ENCODE results near the gene SSRP1. TPM values are rescaled to one million over a fixed set of nuclear protein-coding genes. Genes with fewer than 3 reads are reported as not detected.

Gene SSRP1
- total RNA-seq, 1 donor from 2014 or later: 85.4 TPM

DNA sequence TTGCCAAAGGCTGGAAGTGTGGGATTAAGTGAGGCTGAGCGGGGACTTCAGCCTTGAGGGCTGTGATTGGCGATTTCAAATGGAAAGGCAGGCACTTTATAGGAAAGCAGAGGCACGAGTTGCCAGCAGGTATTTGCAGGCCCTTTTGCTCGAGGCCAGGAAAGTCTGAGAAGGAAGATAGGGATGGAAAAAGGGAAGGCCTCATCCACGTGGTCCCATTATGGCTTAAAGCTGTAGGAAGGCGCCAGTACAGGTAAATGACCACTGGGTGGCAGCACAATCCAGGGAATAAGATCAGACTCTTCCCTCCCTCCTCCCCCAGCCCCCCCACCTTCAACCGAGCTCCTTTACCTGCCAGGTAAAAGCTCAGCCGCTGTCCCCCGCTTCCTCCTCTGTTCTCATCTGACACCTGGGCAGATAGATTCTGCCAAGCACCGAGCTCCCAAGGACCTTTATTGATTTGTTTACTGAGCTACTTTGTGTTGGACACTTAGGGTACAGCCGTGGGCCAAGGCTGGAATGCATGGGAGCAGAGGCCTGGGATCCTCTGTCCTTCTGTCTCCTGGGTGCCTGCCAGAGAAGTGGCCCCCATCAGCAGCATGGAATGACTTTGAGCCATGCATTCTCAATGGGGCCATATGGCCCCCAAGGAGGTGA is 10.0 kb upstream of the SSRP1 start:
- no peaks in the 10 kb centered on the region for H3K36me3 ChIP-seq
- no peak overlapping the region for H3K27ac ChIP-seq
- H3K9me3 ChIP-seq: no peaks in the 10 kb centered on the region
- H3K4me1 ChIP-seq: peaks cover 7% of the 10 kb centered on the region
- no peak for DNase-seq (ENCODE audit: extremely low spot score in 2 of 2)
- no peak for TF ChIP-seq POLR2A (IDR thresholded peaks at IDR 0.05)
- TF ChIP-seq, protein P1, sequence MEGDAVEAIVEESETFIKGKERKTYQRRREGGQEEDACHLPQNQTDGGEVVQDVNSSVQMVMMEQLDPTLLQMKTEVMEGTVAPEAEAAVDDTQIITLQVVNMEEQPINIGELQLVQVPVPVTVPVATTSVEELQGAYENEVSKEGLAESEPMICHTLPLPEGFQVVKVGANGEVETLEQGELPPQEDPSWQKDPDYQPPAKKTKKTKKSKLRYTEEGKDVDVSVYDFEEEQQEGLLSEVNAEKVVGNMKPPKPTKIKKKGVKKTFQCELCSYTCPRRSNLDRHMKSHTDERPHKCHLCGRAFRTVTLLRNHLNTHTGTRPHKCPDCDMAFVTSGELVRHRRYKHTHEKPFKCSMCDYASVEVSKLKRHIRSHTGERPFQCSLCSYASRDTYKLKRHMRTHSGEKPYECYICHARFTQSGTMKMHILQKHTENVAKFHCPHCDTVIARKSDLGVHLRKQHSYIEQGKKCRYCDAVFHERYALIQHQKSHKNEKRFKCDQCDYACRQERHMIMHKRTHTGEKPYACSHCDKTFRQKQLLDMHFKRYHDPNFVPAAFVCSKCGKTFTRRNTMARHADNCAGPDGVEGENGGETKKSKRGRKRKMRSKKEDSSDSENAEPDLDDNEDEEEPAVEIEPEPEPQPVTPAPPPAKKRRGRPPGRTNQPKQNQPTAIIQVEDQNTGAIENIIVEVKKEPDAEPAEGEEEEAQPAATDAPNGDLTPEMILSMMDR (IDR thresholded peaks at IDR 0.05): peak; percentile 23 to 67 (median 54)
- no peak for TF ChIP-seq POLR2AphosphoS5 (IDR thresholded peaks at IDR 0.05; ENCODE audit: insufficient read depth in 1 of 2, low read depth in 1 of 2)
- intact Hi-C loops (cut with DNase I): loop anchor here (10.0 kb wide), 2 partner anchors 149 to 179 kb away; no protein-coding TSS in a partner anchor
- no peak overlapping the region for H3K4me3 ChIP-seq
- H3K27me3 ChIP-seq: no peaks in the 10 kb centered on the region

DNA sequence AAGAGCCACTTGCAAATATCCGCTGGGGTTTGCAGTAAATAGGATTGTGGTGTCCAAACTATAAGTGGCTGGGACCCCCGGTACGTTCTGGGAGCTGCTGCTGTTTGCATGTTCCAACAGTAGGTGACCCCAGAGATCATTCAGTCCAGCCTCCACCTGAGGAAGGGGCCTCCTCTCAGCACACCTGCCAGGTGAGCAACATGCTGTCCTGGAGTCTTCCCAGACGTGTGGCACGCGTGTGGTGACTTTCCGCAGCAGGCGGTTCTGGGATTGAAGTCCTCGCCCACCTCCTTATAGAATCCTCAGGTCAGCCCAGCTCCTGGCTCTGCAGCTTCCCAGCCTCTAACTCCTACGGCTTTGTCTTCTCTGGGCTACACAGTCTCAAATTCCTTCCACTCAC is 9.1 kb upstream of the SSRP1 start:
- no peak overlapping the region for H3K27ac ChIP-seq
- H3K4me1 ChIP-seq: peaks cover 6% of the 10 kb centered on the region
- H3K36me3 ChIP-seq: no peaks in the 10 kb centered on the region
- no peaks in the 10 kb centered on the region for H3K9me3 ChIP-seq
- TF ChIP-seq, protein P1 (IDR thresholded peaks at IDR 0.05): no peak
- intact Hi-C loops (cut with DNase I): loop anchor here (10.0 kb wide), 2 partner anchors 150 to 180 kb away; no protein-coding TSS in a partner anchor
- no peak overlapping the region for H3K4me3 ChIP-seq
- no peak for DNase-seq (ENCODE audit: extremely low spot score in 2 of 2)
- no peaks in the 10 kb centered on the region for H3K27me3 ChIP-seq

DNA sequence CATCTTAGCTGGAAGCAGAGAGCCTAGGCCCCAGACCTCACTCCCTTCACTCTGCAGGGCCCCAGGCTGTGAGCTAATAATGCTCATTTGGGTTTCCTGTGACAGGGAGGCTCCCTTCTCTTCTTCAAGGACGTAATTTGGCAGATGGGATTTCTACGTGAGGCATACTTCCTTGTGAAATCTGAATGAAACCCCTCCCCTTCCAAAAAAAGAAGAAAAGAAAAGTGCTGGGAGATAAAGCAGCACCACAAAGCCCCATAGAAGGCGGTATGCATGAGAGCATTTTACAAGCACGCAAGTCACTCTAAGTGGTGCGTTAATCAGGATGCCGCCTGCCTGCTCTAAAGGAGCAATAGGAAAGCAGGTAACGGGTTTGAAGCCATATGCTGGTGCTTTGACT is 8.1 kb upstream of the SSRP1 start:
- DNase-seq (ENCODE audit: extremely low spot score in 2 of 2): no peak
- Histone ChIP-seq H3K27me3 (no peaks in the 10 kb centered on the region), H3K9me3 (no peaks in the 10 kb centered on the region), H3K27ac (no peak overlapping the region), H3K36me3 (no peaks in the 10 kb centered on the region), H3K4me1 (no peaks in the 10 kb centered on the region), H3K4me3 (no peak overlapping the region)
- TF ChIP-seq, protein P1 (IDR thresholded peaks at IDR 0.05): no peak
- TF ChIP-seq POLR2AphosphoS5 (IDR thresholded peaks at IDR 0.05; ENCODE audit: insufficient read depth in 1 of 2, low read depth in 1 of 2) (no peak), POLR2A (IDR thresholded peaks at IDR 0.05) (no peak)
- intact Hi-C loops (cut with DNase I): loop anchor here (10.0 kb wide), 2 partner anchors 151 to 181 kb away; no protein-coding TSS in a partner anchor

- TF ChIP-seq, protein P1 (IDR thresholded peaks at IDR 0.05): no peak
- TF ChIP-seq POLR2A (IDR thresholded peaks at IDR 0.05) (no peak), POLR2AphosphoS5 (IDR thresholded peaks at IDR 0.05; ENCODE audit: insufficient read depth in 1 of 2, low read depth in 1 of 2) (no peak)
- Histone ChIP-seq H3K4me3 (no peak overlapping the region), H3K27ac (no peak overlapping the region), H3K36me3 (no peaks in the 10 kb centered on the region), H3K4me1 (no peaks in the 10 kb centered on the region), H3K27me3 (no peaks in the 10 kb centered on the region), H3K9me3 (no peaks in the 10 kb centered on the region)
- no peak for DNase-seq (ENCODE audit: extremely low spot score in 2 of 2)
- intact Hi-C loops (cut with DNase I): loop anchor here (10.0 kb wide), 2 partner anchors 152 to 182 kb away; no protein-coding TSS in a partner anchor
Measured at GRCh38 chr11:57342702-57343101, 7.0 kb upstream of the SSRP1 start.

DNA sequence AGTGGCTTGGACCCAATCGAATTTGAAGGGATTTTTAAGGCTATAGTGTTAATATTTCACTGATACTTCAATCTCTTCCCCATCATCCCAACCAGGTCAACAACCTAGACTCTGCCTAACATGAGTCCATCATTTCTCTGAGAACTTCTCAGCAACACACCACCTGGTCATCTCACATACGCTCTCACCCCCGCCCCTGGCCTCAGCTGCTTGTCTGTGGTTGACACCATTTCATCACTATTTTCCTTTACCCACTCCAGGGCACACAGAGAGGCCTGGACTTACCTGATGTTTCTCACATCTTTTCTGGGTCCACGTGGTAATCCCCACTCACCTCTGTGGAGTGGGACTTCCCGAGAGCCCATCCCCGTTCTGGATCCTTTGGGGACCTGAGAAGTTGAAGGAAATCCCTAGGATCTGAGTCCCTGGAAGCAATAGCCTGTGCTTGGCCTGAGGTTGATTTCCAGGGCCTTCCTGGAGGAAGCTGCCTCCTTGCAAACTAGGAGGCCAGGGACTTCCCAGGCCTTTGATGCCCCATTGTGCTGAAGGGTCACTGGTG is 5.6 kb upstream of the SSRP1 start:
- no peak for TF ChIP-seq POLR2A (IDR thresholded peaks at IDR 0.05)
- no peaks in the 10 kb centered on the region for H3K36me3 ChIP-seq
- H3K4me1 ChIP-seq: peaks cover 4% of the 10 kb centered on the region
- no peaks in the 10 kb centered on the region for H3K27me3 ChIP-seq
- H3K4me3 ChIP-seq: no peak overlapping the region
- no peak overlapping the region for H3K27ac ChIP-seq
- intact Hi-C loops (cut with DNase I): loop anchor here (10.0 kb wide), 2 partner anchors 153 to 183 kb away; no protein-coding TSS in a partner anchor
- H3K9me3 ChIP-seq: no peaks in the 10 kb centered on the region
- no peak for DNase-seq (ENCODE audit: extremely low spot score in 2 of 2)
